NB4 (cell line): ENCODE data around the gene CUTA.
A peak's percentile ranks its signal among the peaks of the same experiment; 100 is the strongest.

Experiments used
- CTCF ChIP-seq: IDR thresholded peaks from one replicate; pipeline ENCODE4 v1.5.1; 2012; ENCODE audit warnings: low read depth, low read length
- MYC ChIP-seq: IDR thresholded peaks from 2 replicates; pipeline ENCODE4 v1.6.1; 2011; ENCODE audit warnings: low read depth, low read length
- POLR2A ChIP-seq: IDR thresholded peaks from 2 replicates; pipeline ENCODE4 v1.6.1; 2011; ENCODE audit warnings: mild to moderate bottlenecking; ENCODE audit not compliant: insufficient read length; ENCODE audit errors: extremely low read depth
- TF ChIP-seq, protein P1 (sequence below): IDR thresholded peaks from 2 replicates; pipeline ENCODE4 v1.6.1; 2011; ENCODE audit warnings: low read depth, low read length

GRCh38 chr6:33414592-33415271 is 3.2 kb downstream of the CUTA start:
- peak; percentile 65 for TF ChIP-seq CTCF
- TF ChIP-seq POLR2A: no peak
- TF ChIP-seq, protein P1, sequence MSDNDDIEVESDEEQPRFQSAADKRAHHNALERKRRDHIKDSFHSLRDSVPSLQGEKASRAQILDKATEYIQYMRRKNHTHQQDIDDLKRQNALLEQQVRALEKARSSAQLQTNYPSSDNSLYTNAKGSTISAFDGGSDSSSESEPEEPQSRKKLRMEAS: no peak
- TF ChIP-seq MYC: no peak
